MM.1S (cell line): ENCODE results near the gene VSIG4.

ENCODE experiments used
- DNase-seq: peaks from one replicate; pipeline ENCODE4 v3.0.0-alpha.2; 2015
- H2AFZ ChIP-seq: fragments of 300-600 bp; sonication (generic); 2 replicates; pipeline ENCODE4 v1.6.0; 2016; ENCODE audit warnings: antibody characterized with exemption, low read length
- H3F3A ChIP-seq: fragments of 300-600 bp; sonication (generic); 2 replicates; pipeline ENCODE4 v1.6.1; 2016; ENCODE audit warnings: mild to moderate bottlenecking, antibody characterized with exemption, low read length, moderate library complexity, mixed read lengths; ENCODE audit not compliant: insufficient read depth
- H3K27ac ChIP-seq: fragments of 300-600 bp; sonication (generic); 2 replicates; pipeline ENCODE4 v1.5.1; 2016; ENCODE audit warnings: mild to moderate bottlenecking, low read length
- H3K27me3 ChIP-seq: fragments of 300-600 bp; sonication (generic); replicated peaks from 2 replicates; pipeline ENCODE4 v1.6.0; 2016; ENCODE audit warnings: low read length; ENCODE audit not compliant: insufficient read depth
- H3K36me3 ChIP-seq: fragments of 300-600 bp; sonication (generic); replicated peaks from 2 replicates; pipeline ENCODE4 v1.6.1; 2016; ENCODE audit warnings: mild to moderate bottlenecking, low read length, mixed read lengths; ENCODE audit not compliant: insufficient read depth
- H3K4me1 ChIP-seq: fragments of 300-600 bp; sonication (generic); 2 replicates; pipeline ENCODE4 v1.6.1; 2016; ENCODE audit warnings: low read length, mixed read lengths
- H3K4me2 ChIP-seq: fragments of 300-600 bp; sonication (generic); 2 replicates; pipeline ENCODE4 v1.6.0; 2016; ENCODE audit warnings: low read depth, low read length
- H3K4me3 ChIP-seq: fragments of 300-600 bp; sonication (generic); 2 replicates; pipeline ENCODE4 v1.5.1; 2016; ENCODE audit warnings: low read length, mixed read lengths
- H3K79me2 ChIP-seq: fragments of 300-600 bp; sonication (generic); 2 replicates; pipeline ENCODE4 v1.6.1; 2016; ENCODE audit warnings: mixed run types, low read length, mixed read lengths
- H3K9ac ChIP-seq: fragments of 300-600 bp; sonication (generic); 2 replicates; pipeline ENCODE4 v1.6.1; 2016; ENCODE audit warnings: low read length, mixed read lengths
- H3K9me2 ChIP-seq: fragments of 300-600 bp; sonication (generic); replicated peaks from 2 replicates; pipeline ENCODE4 v1.6.1; 2016; ENCODE audit warnings: mild to moderate bottlenecking, low read length, mixed read lengths; ENCODE audit not compliant: insufficient read depth
- H3K9me3 ChIP-seq: fragments of 300-600 bp; sonication (generic); replicated peaks from 2 replicates; pipeline ENCODE4 v1.6.1; 2016; ENCODE audit warnings: mild to moderate bottlenecking, low read length, mixed read lengths; ENCODE audit not compliant: insufficient read depth
- H4K20me1 ChIP-seq: fragments of 300-600 bp; sonication (generic); 2 replicates; pipeline ENCODE4 v1.6.1; 2016; ENCODE audit warnings: mild to moderate bottlenecking, low read length, moderate library complexity, mixed read lengths; ENCODE audit not compliant: insufficient read depth
- CTCF ChIP-seq: fragments of 300-600 bp; sonication (generic); IDR thresholded peaks from 2 replicates; pipeline ENCODE4 v1.5.1; 2016; ENCODE audit warnings: antibody characterized with exemption, low read length, mixed read lengths
- EZH2 ChIP-seq: fragments of 300-600 bp; sonication (generic); optimal IDR thresholded peaks from 2 replicates; pipeline ENCODE3; 2017; ENCODE audit warnings: low read depth, mild to moderate bottlenecking, antibody characterized with exemption, low read length, mixed read lengths
- EZH2phosphoT487 ChIP-seq: fragments of 300-600 bp; sonication (generic); IDR thresholded peaks from 2 replicates; pipeline ENCODE4 v1.6.1; 2018; ENCODE audit warnings: antibody characterized with exemption, low read length

The VSIG4 gene

GRCh38 chrX:66046612-66047235, 6.8 kb upstream of the VSIG4 start:
- H3K4me2 ChIP-seq: peak overlapping the region; percentile 24; the same call in 1 of the 2 replicates
- H3K27ac ChIP-seq: peak overlapping the region; percentile 56; the same call in 1 of the 2 replicates
- H3K9me2 ChIP-seq: no peaks in the 10 kb centered on the region
- H3K27me3 ChIP-seq: no peaks in the 10 kb centered on the region
- DNase-seq: peak; percentile 67
- H3K36me3 ChIP-seq: no peaks in the 10 kb centered on the region
- no peak for TF ChIP-seq EZH2
- TF ChIP-seq EZH2phosphoT487: no peak
- TF ChIP-seq CTCF: no peak
- no peaks in the 10 kb centered on the region for H4K20me1 ChIP-seq
- no peaks in the 10 kb centered on the region for H3K9me3 ChIP-seq
- H3K4me3 ChIP-seq: no peak overlapping the region
- no peaks in the 10 kb centered on the region for H3F3A ChIP-seq
- no peak overlapping the region for H3K9ac ChIP-seq
- H3K4me1 ChIP-seq: peaks cover 19% of the 10 kb centered on the region
- no peak overlapping the region for H2AFZ ChIP-seq
- H3K79me2 ChIP-seq: no peaks in the 10 kb centered on the region

GRCh38 chrX:66045894-66046293, 6.0 kb upstream of the VSIG4 start:
- Histone ChIP-seq H3K27me3 (no peaks in the 10 kb centered on the region), H3K36me3 (no peaks in the 10 kb centered on the region), H3K4me2 (no peak overlapping the region), H3K4me1 (peaks cover 19% of the 10 kb centered on the region), H3K4me3 (no peak overlapping the region), H3K79me2 (no peaks in the 10 kb centered on the region), H3K27ac (no peak overlapping the region), H3F3A (no peaks in the 10 kb centered on the region), H2AFZ (no peak overlapping the region), H3K9me3 (no peaks in the 10 kb centered on the region), H3K9ac (no peak overlapping the region), H4K20me1 (no peaks in the 10 kb centered on the region), H3K9me2 (no peaks in the 10 kb centered on the region)
- TF ChIP-seq EZH2 (no peak), EZH2phosphoT487 (no peak), CTCF (no peak)
- no peak for DNase-seq

GRCh38 chrX:66043584-66043983, 3.7 kb upstream of the VSIG4 start:
- Histone ChIP-seq H3K9me3 (no peaks in the 10 kb centered on the region), H3K4me2 (no peak overlapping the region), H2AFZ (no peak overlapping the region), H3K9me2 (no peaks in the 10 kb centered on the region), H3K79me2 (no peaks in the 10 kb centered on the region), H3K27me3 (no peaks in the 10 kb centered on the region), H4K20me1 (no peaks in the 10 kb centered on the region), H3K27ac (no peak overlapping the region), H3F3A (no peaks in the 10 kb centered on the region), H3K4me1 (peaks cover 10% of the 10 kb centered on the region), H3K9ac (no peak overlapping the region), H3K36me3 (no peaks in the 10 kb centered on the region), H3K4me3 (no peak overlapping the region)
- TF ChIP-seq EZH2phosphoT487 (no peak), EZH2 (no peak), CTCF (no peak)
- DNase-seq: no peak
